ENCODE results near the gene PKN3. TPM values are rescaled to one million over a fixed set of nuclear protein-coding genes. Genes with fewer than 3 reads are reported as not detected.

Gene PKN3
- total and polyA plus RNA-seq, 2 of the 13 experiments (the other 11 are each of a cell fraction or from before 2014, with no cell fraction given) = 10.5 to 13.2 TPM

DNA sequence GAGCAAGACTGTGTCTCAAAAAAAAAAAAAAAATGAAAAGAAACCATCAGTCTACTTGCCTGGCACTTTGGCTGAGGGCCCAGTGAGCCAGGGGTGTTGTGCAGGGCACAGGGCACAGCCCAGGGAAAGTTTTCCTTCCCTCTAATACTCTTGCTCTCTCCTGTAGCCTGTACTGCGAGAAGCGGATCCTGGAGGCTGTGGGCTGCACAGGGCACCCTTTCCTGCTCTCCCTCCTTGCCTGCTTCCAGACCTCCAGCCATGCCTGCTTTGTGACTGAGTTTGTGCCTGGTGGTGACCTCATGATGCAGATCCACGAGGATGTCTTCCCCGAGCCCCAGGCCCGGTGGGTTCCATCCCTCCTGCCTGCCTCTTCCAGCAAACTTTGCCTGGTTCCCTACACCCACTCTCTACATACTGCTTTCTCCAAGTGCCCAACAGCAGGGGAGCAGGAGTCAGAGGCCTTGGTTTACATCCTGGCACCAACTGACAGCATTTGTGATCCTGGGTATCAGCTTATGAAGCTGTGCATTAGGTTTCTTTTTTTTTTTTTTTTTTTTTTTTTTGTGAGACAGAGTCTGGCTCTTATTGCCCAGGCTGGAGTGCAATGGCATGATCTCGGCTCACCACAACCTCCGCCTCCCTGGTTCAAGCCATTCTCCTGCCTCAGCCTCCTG lies 14.4 kb downstream of the PKN3 start:
- WGBS (ENCODE audit: low lambda C conversion rate) = 99% methylated on average over 7 of the region's 7 CpGs
- intact Hi-C loops (cut with micrococcal nuclease; ENCODE audit: unreplicated experiment) (no loop called here), in situ Hi-C loops (cut with HindIII; ENCODE audit: extremely low pct_ligation_motif_present, low pct_unique_long_range_greater_than_20kb) (no loop called here)
- H2AFZ ChIP-seq (ENCODE audit: low read length) = no peak overlapping the region
- ChIA-PET POLR2A (no interaction called here), CTCF (ENCODE audit: low intra/inter-chr PET ratio, low total read pairs) (no interaction called here)
- H3K4me3 ChIP-seq (replicated peaks in 1 of 3; ENCODE audit: insufficient read depth in 1 of 3, low read depth in 2 of 3, low read length in 3 of 3) = no peak overlapping the region
- TF ChIP-seq, protein P1, sequence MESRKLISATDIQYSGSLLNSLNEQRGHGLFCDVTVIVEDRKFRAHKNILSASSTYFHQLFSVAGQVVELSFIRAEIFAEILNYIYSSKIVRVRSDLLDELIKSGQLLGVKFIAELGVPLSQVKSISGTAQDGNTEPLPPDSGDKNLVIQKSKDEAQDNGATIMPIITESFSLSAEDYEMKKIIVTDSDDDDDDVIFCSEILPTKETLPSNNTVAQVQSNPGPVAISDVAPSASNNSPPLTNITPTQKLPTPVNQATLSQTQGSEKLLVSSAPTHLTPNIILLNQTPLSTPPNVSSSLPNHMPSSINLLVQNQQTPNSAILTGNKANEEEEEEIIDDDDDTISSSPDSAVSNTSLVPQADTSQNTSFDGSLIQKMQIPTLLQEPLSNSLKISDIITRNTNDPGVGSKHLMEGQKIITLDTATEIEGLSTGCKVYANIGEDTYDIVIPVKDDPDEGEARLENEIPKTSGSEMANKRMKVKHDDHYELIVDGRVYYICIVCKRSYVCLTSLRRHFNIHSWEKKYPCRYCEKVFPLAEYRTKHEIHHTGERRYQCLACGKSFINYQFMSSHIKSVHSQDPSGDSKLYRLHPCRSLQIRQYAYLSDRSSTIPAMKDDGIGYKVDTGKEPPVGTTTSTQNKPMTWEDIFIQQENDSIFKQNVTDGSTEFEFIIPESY (CRISPR knock-in tag; IDR thresholded peaks at IDR 0.05) = no peak
- TF ChIP-seq ATM (IDR thresholded peaks at IDR 0.05; ENCODE audit: borderline replicate concordance) = no peak
- TF ChIP-seq ZNF749 (CRISPR knock-in tag; IDR thresholded peaks at IDR 0.05; ENCODE audit: borderline replicate concordance) = no peak
- TF ChIP-seq NFIC (IDR thresholded peaks at IDR 0.05; ENCODE audit: low read length) = no peak
- no peak for TF ChIP-seq PAF1 (CRISPR knock-in tag; IDR thresholded peaks at IDR 0.05)
- TF ChIP-seq RFX5 (IDR thresholded peaks at IDR 0.05; ENCODE audit: low read depth, low read length) = no peak
- TF ChIP-seq CBX2 (IDR thresholded peaks at IDR 0.05; ENCODE audit: low read depth, low read length) = no peak
- TF ChIP-seq CBX2 (CRISPR knock-in tag; IDR thresholded peaks at IDR 0.05; ENCODE audit: low read depth) = no peak
- TF ChIP-seq MAFK (conservative IDR thresholded peaks at IDR 0.05 in 1 of 2, IDR thresholded peaks at IDR 0.05 in 1 of 2; ENCODE audit: low read length in 2 of 2) = no peak
- TF ChIP-seq ZNF720 (CRISPR knock-in tag; IDR thresholded peaks at IDR 0.05) = no peak
- TF ChIP-seq, protein P2, sequence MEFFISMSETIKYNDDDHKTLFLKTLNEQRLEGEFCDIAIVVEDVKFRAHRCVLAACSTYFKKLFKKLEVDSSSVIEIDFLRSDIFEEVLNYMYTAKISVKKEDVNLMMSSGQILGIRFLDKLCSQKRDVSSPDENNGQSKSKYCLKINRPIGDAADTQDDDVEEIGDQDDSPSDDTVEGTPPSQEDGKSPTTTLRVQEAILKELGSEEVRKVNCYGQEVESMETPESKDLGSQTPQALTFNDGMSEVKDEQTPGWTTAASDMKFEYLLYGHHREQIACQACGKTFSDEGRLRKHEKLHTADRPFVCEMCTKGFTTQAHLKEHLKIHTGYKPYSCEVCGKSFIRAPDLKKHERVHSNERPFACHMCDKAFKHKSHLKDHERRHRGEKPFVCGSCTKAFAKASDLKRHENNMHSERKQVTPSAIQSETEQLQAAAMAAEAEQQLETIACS (CRISPR knock-in tag; IDR thresholded peaks at IDR 0.05) = no peak
- no peak for TF ChIP-seq ZNF3 (CRISPR knock-in tag; IDR thresholded peaks at IDR 0.05)
- no peak for TF ChIP-seq SKI (IDR thresholded peaks at IDR 0.05; ENCODE audit: partially characterized antibody)
- TF ChIP-seq, protein P3, sequence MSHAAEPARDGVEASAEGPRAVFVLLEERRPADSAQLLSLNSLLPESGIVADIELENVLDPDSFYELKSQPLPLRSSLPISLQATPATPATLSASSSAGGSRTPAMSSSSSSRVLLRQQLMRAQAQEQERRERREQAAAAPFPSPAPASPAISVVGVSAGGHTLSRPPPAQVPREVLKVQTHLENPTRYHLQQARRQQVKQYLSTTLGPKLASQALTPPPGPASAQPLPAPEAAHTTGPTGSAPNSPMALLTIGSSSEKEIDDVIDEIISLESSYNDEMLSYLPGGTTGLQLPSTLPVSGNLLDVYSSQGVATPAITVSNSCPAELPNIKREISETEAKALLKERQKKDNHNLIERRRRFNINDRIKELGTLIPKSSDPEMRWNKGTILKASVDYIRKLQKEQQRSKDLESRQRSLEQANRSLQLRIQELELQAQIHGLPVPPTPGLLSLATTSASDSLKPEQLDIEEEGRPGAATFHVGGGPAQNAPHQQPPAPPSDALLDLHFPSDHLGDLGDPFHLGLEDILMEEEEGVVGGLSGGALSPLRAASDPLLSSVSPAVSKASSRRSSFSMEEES (CRISPR knock-in tag; IDR thresholded peaks at IDR 0.05) = no peak
- no peak for TF ChIP-seq DNMT3B (CRISPR knock-in tag; conservative IDR thresholded peaks at IDR 0.05)
- peaks cover 10% of the 10 kb centered on the region for H3K4me1 ChIP-seq (ENCODE audit: insufficient read depth, low read length)
- no peak overlapping the region for H3K9ac ChIP-seq (ENCODE audit: insufficient read depth, low read depth, low read length)
- no peaks in the 10 kb centered on the region for H3K9me3 ChIP-seq (ENCODE audit: low read length)
- no peak overlapping the region for H3K27ac ChIP-seq (ENCODE audit: extremely low read length, insufficient read depth, low read length)
- no peaks in the 10 kb centered on the region for H3K79me2 ChIP-seq (ENCODE audit: insufficient read depth, low read length)
- ATAC-seq (no peak), DNase-seq (ENCODE audit: low spot score) (no peak), FAIRE-seq (no peak)
- H4K20me1 ChIP-seq (ENCODE audit: insufficient read depth, low read length) = no peaks in the 10 kb centered on the region
- BruUV-seq (replicated peaks) = no TSS peak
- no peak overlapping the region for H3K4me2 ChIP-seq (ENCODE audit: low read depth, low read length)
- H3K36me3 ChIP-seq (replicated peaks in 1 of 2; ENCODE audit: control insufficient read depth in 1 of 2, insufficient read depth in 2 of 2, low read length in 2 of 2) = peaks cover 7 to 19% of the 10 kb centered on the region in 2 experiments; a peak in 3 of 5 replicates
- H3K27me3 ChIP-seq (ENCODE audit: control insufficient read depth in 1 of 2, insufficient read depth in 2 of 2, low read length in 2 of 2) = no peaks in the 10 kb centered on the region
